Peyer's patch (tissue), 4 donors: ENCODE results near the gene NME5.

Experiments
- CTCF ChIP-seq, 6 experiments: fragments of 450-650 bp in 4 of 6; fragments of 200-600 bp in 2 of 6; sonication (generic) in 1 of 6; IDR thresholded peaks; one replicate each; pipeline ENCODE4 v1.5.1; 2017 to 2019; ENCODE audit warnings: antibody characterized with exemption in 6 of 6, mild to moderate bottlenecking in 3 of 6, moderate library complexity in 1 of 6
- POLR2A ChIP-seq, 2 donors: fragments of 450-650 bp; IDR thresholded peaks; one replicate each; pipeline ENCODE4 v1.5.1; 2017; ENCODE audit warnings: antibody characterized with exemption in 2 of 2, mild to moderate bottlenecking in 2 of 2, moderate library complexity in 2 of 2

GRCh38 chr5:138093036-138093435 lies 46.2 kb downstream of the NME5 start:
- TF ChIP-seq CTCF (IDR thresholded peaks at IDR 0.05) (no peak), POLR2A (IDR thresholded peaks at IDR 0.05) (no peak)
